GM23338 (cell line): ENCODE measurements around the gene ZNF695. TPM values are rescaled to one million over a fixed set of nuclear protein-coding genes. Genes with fewer than 3 reads are reported as not detected.

Source experiments
- ATAC-seq: fragments of 200-7000 bp; cut with Tn5 transposase; 3 replicates; pipeline ENCODE4 v1.9.1; 2020
- DNase-seq: peaks from one replicate; pipeline ENCODE4 v3.0.0-alpha.2; 2015; ENCODE audit warnings: low spot score
- H2AFZ ChIP-seq: fragments of 200-600 bp; sonication (generic); 2 replicates; pipeline ENCODE4 v1.8.0; 2016; ENCODE audit warnings: antibody characterized with exemption, mild to moderate bottlenecking, moderate library complexity
- H3F3A ChIP-seq: fragments of 200-600 bp; sonication (generic); replicated peaks from 2 replicates; pipeline ENCODE4 v1.8.0; 2017; ENCODE audit warnings: antibody characterized with exemption, mixed run types, low read depth
- H3K27ac ChIP-seq: fragments of 200-600 bp; sonication (generic); 2 replicates; pipeline ENCODE4 v1.6.1; 2016; ENCODE audit warnings: low read depth
- H3K27me3 ChIP-seq: fragments of 200-600 bp; sonication (generic); 2 replicates; pipeline ENCODE4 v1.8.0; 2016; ENCODE audit warnings: mild to moderate bottlenecking, mixed run types, moderate library complexity; ENCODE audit not compliant: insufficient read depth
- H3K36me3 ChIP-seq: fragments of 200-600 bp; sonication (generic); 2 replicates; pipeline ENCODE4 v1.8.0; 2016; ENCODE audit warnings: mild to moderate bottlenecking; ENCODE audit not compliant: insufficient read depth
- H3K4me1 ChIP-seq: fragments of 200-600 bp; sonication (generic); 2 replicates; pipeline ENCODE4 v1.8.0; 2016; ENCODE audit warnings: mild to moderate bottlenecking, moderate library complexity; ENCODE audit not compliant: insufficient read depth
- H3K4me2 ChIP-seq: fragments of 200-600 bp; sonication (generic); 2 replicates; pipeline ENCODE4 v1.7.1; 2017; ENCODE audit warnings: mixed run types
- H3K4me3 ChIP-seq: fragments of 200-600 bp; sonication (generic); 2 replicates; pipeline ENCODE4 v1.6.1; 2016; ENCODE audit warnings: mixed run types
- H3K79me2 ChIP-seq: fragments of 200-600 bp; sonication (generic); replicated peaks from 2 replicates; pipeline ENCODE4 v1.8.0; 2017; ENCODE audit warnings: mild to moderate bottlenecking; ENCODE audit not compliant: insufficient read depth
- H3K9me2 ChIP-seq: fragments of 200-600 bp; sonication (generic); 2 replicates; pipeline ENCODE4 v1.8.0; 2017; ENCODE audit not compliant: insufficient read depth
- H4K20me1 ChIP-seq: fragments of 200-600 bp; sonication (generic); replicated peaks from 2 replicates; pipeline ENCODE4 v1.8.0; 2017; ENCODE audit warnings: mild to moderate bottlenecking; ENCODE audit not compliant: insufficient read depth
- H3K27ac Mint-ChIP-seq: 2 replicates; pipeline ENCODE4 v1.8.0; 2020; ENCODE audit warnings: inconsistent platforms, mild to moderate bottlenecking, moderate library complexity, mixed read lengths
- H3K27me3 Mint-ChIP-seq: 3 replicates; pipeline ENCODE4 v1.8.0; 2022; ENCODE audit warnings: low read depth, mild to moderate bottlenecking, moderate library complexity, mixed read lengths, inconsistent platforms; ENCODE audit not compliant: insufficient read depth, poor library complexity
- H3K36me3 Mint-ChIP-seq: 3 replicates; pipeline ENCODE4 v1.8.0; 2021; ENCODE audit warnings: low read depth, mild to moderate bottlenecking, inconsistent platforms, moderate library complexity, mixed read lengths
- H3K4me1 Mint-ChIP-seq: 3 replicates; pipeline ENCODE4 v1.8.0; 2020; ENCODE audit warnings: mild to moderate bottlenecking, inconsistent platforms, mixed read lengths
- H3K4me3 Mint-ChIP-seq: 3 replicates; pipeline ENCODE4 v1.8.0; 2021; ENCODE audit warnings: moderate library complexity, mild to moderate bottlenecking, inconsistent platforms, mixed read lengths
- H3K9me3 Mint-ChIP-seq: 3 replicates; pipeline ENCODE4 v1.8.0; 2020; ENCODE audit warnings: moderate library complexity, mild to moderate bottlenecking, inconsistent platforms, mixed read lengths
- CREB1 ChIP-seq: fragments of 250-450 bp; sonication (Bioruptor Pico); IDR thresholded peaks from 2 replicates; pipeline ENCODE4 v1.5.0; 2020; ENCODE audit warnings: low read depth, mild to moderate bottlenecking, moderate library complexity
- EZH2phosphoT487 ChIP-seq: fragments of 200-600 bp; sonication (generic); IDR thresholded peaks from one replicate; pipeline ENCODE4 v1.8.1; 2018; ENCODE audit warnings: antibody characterized with exemption; ENCODE audit not compliant: unreplicated experiment
- STAT1 ChIP-seq: IDR thresholded peaks from one replicate; pipeline ENCODE4 v1.6.1; 2016; ENCODE audit warnings: antibody characterized with exemption; ENCODE audit not compliant: unreplicated experiment
- ZNF331 ChIP-seq: fragments of 250-450 bp; sonication (Bioruptor Pico); IDR thresholded peaks from 2 replicates; pipeline ENCODE4 v1.5.0; 2020; ENCODE audit warnings: low read depth, mild to moderate bottlenecking, moderate library complexity
- polyA plus RNA-seq: library from polyadenylated mRNA; unstranded; fragments of >200 nt; fragmentation: Nextera tagmentation; extraction: Ambion mirVana; gene quantifications from 2 replicates; pipeline ENCODE4 v1.2.1, GENCODE V29; 2016
- total RNA-seq: library from RNA; depleted of rRNA; stranded (reverse); fragments of >200 nt; shearing (Covaris generic); gene quantifications from 2 replicates; pipeline ENCODE4 v1.2.3, GENCODE V29; 2014
- TF ChIP-seq, protein P1 (sequence below): IDR thresholded peaks from one replicate; pipeline ENCODE4 v1.6.1; 2018; ENCODE audit warnings: antibody characterized with exemption; ENCODE audit not compliant: unreplicated experiment
- TF ChIP-seq, protein P2 (sequence below): IDR thresholded peaks from 2 replicates; pipeline ENCODE4 v1.6.1; 2016; ENCODE audit warnings: antibody characterized with exemption
- TF ChIP-seq, protein P3 (sequence below), 2 experiments: fragments of 200-600 bp in 1 of 2; sonication (generic) in 1 of 2; conservative IDR thresholded peaks; 2 replicates each; pipeline versions ENCODE4 v1.5.1 to v1.6.1; 2016 to 2017; ENCODE audit warnings: antibody characterized with exemption in 2 of 2, low read depth in 2 of 2, mild to moderate bottlenecking in 2 of 2, moderate library complexity in 1 of 2
- TF ChIP-seq, protein P4 (sequence below): fragments of 250-450 bp; sonication (Bioruptor Pico); IDR thresholded peaks from 2 replicates; pipeline ENCODE4 v1.5.0; 2020; ENCODE audit warnings: mild to moderate bottlenecking, moderate library complexity

The ZNF695 gene
- total and polyA plus RNA-seq, 2 experiments from 2014 or later = 26.5 to 34.2 TPM

DNA sequence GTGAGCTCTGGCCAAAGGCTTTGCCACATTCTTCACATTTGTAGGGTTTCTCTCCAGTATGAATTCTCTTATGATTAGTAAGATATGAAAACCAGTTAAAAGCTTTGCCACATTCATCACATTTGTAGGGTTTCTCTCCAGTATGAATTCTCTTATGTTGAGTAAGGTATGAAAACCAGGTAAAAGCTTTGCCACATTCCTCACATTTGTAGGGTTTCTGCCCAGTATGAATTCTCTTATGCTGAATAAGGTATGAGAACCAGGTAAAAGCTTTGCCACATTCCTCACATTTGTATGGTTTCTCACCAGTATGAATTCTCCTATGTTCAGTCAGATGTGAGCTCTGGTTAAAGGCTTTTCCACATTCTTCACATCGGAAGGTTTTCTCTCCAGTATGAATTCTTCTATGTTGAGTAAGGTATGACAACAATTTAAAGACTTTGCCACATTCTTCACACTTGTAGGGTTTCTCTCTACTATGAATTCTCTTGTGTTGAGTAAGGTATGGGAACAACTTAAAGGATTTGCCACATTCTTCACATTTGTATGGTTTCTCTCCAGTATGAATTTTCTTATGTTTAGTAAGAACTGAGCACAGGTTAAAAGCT lies 20.7 kb downstream of the ZNF695 start (continued):
- TF ChIP-seq, protein P1, sequence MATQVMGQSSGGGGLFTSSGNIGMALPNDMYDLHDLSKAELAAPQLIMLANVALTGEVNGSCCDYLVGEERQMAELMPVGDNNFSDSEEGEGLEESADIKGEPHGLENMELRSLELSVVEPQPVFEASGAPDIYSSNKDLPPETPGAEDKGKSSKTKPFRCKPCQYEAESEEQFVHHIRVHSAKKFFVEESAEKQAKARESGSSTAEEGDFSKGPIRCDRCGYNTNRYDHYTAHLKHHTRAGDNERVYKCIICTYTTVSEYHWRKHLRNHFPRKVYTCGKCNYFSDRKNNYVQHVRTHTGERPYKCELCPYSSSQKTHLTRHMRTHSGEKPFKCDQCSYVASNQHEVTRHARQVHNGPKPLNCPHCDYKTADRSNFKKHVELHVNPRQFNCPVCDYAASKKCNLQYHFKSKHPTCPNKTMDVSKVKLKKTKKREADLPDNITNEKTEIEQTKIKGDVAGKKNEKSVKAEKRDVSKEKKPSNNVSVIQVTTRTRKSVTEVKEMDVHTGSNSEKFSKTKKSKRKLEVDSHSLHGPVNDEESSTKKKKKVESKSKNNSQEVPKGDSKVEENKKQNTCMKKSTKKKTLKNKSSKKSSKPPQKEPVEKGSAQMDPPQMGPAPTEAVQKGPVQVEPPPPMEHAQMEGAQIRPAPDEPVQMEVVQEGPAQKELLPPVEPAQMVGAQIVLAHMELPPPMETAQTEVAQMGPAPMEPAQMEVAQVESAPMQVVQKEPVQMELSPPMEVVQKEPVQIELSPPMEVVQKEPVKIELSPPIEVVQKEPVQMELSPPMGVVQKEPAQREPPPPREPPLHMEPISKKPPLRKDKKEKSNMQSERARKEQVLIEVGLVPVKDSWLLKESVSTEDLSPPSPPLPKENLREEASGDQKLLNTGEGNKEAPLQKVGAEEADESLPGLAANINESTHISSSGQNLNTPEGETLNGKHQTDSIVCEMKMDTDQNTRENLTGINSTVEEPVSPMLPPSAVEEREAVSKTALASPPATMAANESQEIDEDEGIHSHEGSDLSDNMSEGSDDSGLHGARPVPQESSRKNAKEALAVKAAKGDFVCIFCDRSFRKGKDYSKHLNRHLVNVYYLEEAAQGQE = no peak
- TF ChIP-seq EZH2phosphoT487 = no peak
- TF ChIP-seq, protein P2, sequence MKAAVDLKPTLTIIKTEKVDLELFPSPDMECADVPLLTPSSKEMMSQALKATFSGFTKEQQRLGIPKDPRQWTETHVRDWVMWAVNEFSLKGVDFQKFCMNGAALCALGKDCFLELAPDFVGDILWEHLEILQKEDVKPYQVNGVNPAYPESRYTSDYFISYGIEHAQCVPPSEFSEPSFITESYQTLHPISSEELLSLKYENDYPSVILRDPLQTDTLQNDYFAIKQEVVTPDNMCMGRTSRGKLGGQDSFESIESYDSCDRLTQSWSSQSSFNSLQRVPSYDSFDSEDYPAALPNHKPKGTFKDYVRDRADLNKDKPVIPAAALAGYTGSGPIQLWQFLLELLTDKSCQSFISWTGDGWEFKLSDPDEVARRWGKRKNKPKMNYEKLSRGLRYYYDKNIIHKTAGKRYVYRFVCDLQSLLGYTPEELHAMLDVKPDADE = no peak
- TF ChIP-seq, protein P3, sequence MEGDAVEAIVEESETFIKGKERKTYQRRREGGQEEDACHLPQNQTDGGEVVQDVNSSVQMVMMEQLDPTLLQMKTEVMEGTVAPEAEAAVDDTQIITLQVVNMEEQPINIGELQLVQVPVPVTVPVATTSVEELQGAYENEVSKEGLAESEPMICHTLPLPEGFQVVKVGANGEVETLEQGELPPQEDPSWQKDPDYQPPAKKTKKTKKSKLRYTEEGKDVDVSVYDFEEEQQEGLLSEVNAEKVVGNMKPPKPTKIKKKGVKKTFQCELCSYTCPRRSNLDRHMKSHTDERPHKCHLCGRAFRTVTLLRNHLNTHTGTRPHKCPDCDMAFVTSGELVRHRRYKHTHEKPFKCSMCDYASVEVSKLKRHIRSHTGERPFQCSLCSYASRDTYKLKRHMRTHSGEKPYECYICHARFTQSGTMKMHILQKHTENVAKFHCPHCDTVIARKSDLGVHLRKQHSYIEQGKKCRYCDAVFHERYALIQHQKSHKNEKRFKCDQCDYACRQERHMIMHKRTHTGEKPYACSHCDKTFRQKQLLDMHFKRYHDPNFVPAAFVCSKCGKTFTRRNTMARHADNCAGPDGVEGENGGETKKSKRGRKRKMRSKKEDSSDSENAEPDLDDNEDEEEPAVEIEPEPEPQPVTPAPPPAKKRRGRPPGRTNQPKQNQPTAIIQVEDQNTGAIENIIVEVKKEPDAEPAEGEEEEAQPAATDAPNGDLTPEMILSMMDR (conservative IDR thresholded peaks at IDR 0.05; ENCODE audit: low read depth in 2 of 2) = no peak

DNA sequence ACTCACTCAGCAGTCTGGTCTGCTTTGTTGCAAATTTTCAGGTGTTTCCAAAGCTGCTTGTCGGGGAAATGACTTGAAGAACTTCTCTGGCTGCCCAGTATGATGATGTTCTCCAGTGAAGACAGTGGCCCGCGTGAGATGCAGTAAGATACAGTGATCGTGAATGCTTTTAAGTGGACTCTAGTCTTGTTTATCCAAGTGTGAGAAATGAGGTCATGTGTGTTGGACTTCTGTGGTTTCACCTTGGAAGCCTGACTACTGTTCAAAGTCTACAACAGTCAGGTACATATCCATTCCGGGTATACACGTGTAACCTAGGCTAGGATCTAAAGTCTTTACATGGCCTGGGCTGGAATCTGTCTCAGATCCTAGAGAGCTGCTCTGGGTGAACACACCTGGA lies 29.1 kb downstream of the ZNF695 start:
- peaks cover 89% of the 10 kb centered on the region for H3K9me3 Mint-ChIP-seq
- H3K36me3 Mint-ChIP-seq = peaks cover 93% of the 10 kb centered on the region
- TF ChIP-seq EZH2phosphoT487 (no peak), ZNF331 (CRISPR knock-in tag) (no peak), CREB1 (CRISPR knock-in tag) (no peak), STAT1 (no peak)
- TF ChIP-seq, protein P3 (conservative IDR thresholded peaks at IDR 0.05; ENCODE audit: low read depth in 2 of 2) = no peak
- TF ChIP-seq, protein P4, sequence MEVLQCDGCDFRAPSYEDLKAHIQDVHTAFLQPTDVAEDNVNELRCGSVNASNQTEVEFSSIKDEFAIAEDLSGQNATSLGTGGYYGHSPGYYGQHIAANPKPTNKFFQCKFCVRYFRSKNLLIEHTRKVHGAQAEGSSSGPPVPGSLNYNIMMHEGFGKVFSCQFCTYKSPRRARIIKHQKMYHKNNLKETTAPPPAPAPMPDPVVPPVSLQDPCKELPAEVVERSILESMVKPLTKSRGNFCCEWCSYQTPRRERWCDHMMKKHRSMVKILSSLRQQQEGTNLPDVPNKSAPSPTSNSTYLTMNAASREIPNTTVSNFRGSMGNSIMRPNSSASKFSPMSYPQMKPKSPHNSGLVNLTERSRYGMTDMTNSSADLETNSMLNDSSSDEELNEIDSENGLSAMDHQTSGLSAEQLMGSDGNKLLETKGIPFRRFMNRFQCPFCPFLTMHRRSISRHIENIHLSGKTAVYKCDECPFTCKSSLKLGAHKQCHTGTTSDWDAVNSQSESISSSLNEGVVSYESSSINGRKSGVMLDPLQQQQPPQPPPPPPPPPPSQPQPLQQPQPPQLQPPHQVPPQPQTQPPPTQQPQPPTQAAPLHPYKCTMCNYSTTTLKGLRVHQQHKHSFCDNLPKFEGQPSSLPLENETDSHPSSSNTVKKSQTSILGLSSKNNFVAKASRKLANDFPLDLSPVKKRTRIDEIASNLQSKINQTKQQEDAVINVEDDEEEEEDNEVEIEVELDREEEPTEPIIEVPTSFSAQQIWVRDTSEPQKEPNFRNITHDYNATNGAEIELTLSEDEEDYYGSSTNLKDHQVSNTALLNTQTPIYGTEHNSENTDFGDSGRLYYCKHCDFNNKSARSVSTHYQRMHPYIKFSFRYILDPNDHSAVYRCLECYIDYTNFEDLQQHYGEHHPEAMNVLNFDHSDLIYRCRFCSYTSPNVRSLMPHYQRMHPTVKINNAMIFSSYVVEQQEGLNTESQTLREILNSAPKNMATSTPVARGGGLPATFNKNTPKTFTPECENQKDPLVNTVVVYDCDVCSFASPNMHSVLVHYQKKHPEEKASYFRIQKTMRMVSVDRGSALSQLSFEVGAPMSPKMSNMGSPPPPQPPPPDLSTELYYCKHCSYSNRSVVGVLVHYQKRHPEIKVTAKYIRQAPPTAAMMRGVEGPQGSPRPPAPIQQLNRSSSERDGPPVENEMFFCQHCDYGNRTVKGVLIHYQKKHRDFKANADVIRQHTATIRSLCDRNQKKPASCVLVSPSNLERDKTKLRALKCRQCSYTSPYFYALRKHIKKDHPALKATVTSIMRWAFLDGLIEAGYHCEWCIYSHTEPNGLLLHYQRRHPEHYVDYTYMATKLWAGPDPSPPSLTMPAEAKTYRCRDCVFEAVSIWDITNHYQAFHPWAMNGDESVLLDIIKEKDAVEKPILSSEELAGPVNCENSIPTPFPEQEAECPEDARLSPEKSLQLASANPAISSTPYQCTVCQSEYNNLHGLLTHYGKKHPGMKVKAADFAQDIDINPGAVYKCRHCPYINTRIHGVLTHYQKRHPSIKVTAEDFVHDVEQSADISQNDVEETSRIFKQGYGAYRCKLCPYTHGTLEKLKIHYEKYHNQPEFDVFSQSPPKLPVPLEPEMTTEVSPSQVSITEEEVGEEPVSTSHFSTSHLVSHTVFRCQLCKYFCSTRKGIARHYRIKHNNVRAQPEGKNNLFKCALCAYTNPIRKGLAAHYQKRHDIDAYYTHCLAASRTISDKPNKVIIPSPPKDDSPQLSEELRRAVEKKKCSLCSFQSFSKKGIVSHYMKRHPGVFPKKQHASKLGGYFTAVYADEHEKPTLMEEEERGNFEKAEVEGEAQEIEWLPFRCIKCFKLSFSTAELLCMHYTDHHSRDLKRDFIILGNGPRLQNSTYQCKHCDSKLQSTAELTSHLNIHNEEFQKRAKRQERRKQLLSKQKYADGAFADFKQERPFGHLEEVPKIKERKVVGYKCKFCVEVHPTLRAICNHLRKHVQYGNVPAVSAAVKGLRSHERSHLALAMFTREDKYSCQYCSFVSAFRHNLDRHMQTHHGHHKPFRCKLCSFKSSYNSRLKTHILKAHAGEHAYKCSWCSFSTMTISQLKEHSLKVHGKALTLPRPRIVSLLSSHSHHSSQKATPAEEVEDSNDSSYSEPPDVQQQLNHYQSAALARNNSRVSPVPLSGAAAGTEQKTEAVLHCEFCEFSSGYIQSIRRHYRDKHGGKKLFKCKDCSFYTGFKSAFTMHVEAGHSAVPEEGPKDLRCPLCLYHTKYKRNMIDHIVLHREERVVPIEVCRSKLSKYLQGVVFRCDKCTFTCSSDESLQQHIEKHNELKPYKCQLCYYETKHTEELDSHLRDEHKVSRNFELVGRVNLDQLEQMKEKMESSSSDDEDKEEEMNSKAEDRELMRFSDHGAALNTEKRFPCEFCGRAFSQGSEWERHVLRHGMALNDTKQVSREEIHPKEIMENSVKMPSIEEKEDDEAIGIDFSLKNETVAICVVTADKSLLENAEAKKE (CRISPR knock-in tag) = no peak

More for the DNA sequence above, 29.1 kb downstream of the ZNF695 start:
- no peak overlapping the region for H3K4me3 Mint-ChIP-seq
- no peak overlapping the region for H3K27ac Mint-ChIP-seq
- Histone ChIP-seq H3K4me3 (no peak overlapping the region), H3K27ac (no peak overlapping the region), H2AFZ (no peak overlapping the region), H3K79me2 (0 out of 2 replicates have a peak, but pooled peaks cover 5% of the 10 kb centered on the region), H3K4me1 (no peaks in the 10 kb centered on the region), H3K4me2 (no peak overlapping the region), H3K27me3 (no peaks in the 10 kb centered on the region), H4K20me1 (no peaks in the 10 kb centered on the region; the same call in none of the 2 replicates), H3K36me3 (peaks cover 39% of the 10 kb centered on the region), H3K9me2 (peaks cover 10% of the 10 kb centered on the region; the same call in 1 of the 2 replicates), H3F3A (no peaks in the 10 kb centered on the region)
- ATAC-seq = no peak
- DNase-seq = no peak
- H3K4me1 Mint-ChIP-seq = no peaks in the 10 kb centered on the region
- peaks cover 6% of the 10 kb centered on the region for H3K27me3 Mint-ChIP-seq
